Stimulated activated CD8-positive, alpha-beta memory T cell treated with anti-CD3 and anti-CD28 coated beads, Interleukin-4, amount 100 ng/mL, for 1 hour (primary cell): ENCODE data around the gene RFPL3.

Experiments used
- DNase-seq, 2 donors: peaks; one replicate each; pipeline ENCODE4 v3.0.0-alpha.2; 2020; ENCODE audit warnings: low read depth in 2 of 2, low spot score in 1 of 2

Gene RFPL3

DNA sequence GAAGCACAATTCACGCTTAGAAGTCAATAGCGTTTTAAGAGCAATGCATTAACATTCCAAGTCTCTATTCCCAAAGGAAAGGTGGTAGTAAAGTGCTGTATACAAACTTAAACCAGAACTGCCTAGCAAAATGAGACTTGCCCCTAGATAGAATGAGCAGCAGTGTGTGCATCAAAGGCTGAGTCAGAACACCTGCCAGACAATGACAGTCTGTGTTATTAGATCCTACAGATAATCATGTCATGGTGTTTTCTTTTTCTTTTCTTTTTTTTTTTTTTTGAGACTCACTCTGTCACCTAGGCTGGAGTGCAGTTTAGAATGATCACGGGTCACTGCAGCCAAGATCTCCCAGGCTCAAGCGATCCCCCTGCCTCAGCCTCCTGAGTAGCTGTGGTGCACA is 52.8 kb downstream of the RFPL3 start:
- DNase-seq: no peak
